Aorta (tissue), 5 donors: Measurements from ENCODE around the gene TLR1. TPM values are rescaled to one million over a fixed set of nuclear protein-coding genes. Genes with fewer than 3 reads are reported as not detected.

Source experiments
- ATAC-seq: fragments of 200-7000 bp; cut with Tn5 transposase; one replicate; pipeline ENCODE4 v1.9.1; 2022; ENCODE audit warnings: moderate library complexity; ENCODE audit not compliant: low FRiP score
- DNase-seq, 2 donors: peaks; one replicate each; pipeline ENCODE4 v3.0.0-alpha.2; 2020
- H3K27ac ChIP-seq, 2 donors: one replicate each; pipeline ENCODE4 v1.5.1; 2013; ENCODE audit warnings: low read length in 2 of 2, mild to moderate bottlenecking in 2 of 2, moderate library complexity in 2 of 2, control low read depth in 1 of 2, inconsistent platforms in 1 of 2, low read depth in 1 of 2
- H3K27me3 ChIP-seq, 2 donors: one replicate each; pipeline ENCODE4 v1.6.1; 2013; ENCODE audit warnings: control low read depth in 1 of 2, low read length in 1 of 2, mild to moderate bottlenecking in 1 of 2, moderate library complexity in 1 of 2; ENCODE audit not compliant: insufficient read depth in 2 of 2, control insufficient read depth in 1 of 2
- H3K36me3 ChIP-seq, 2 donors: one replicate each; pipeline ENCODE4 v1.6.1; 2013; ENCODE audit warnings: control low read depth in 1 of 2, low read length in 1 of 2, mild to moderate bottlenecking in 1 of 2; ENCODE audit not compliant: insufficient read depth in 2 of 2, control insufficient read depth in 1 of 2
- H3K4me1 ChIP-seq, 2 donors: one replicate each; pipeline ENCODE4 v1.6.1; 2013; ENCODE audit warnings: low read length in 2 of 2, control low read depth in 1 of 2, mild to moderate bottlenecking in 1 of 2, moderate library complexity in 1 of 2; ENCODE audit not compliant: insufficient read depth in 2 of 2, control insufficient read depth in 1 of 2
- H3K4me3 ChIP-seq, 2 donors: one replicate each; pipeline ENCODE4 v1.5.1; 2013; ENCODE audit warnings: low read length in 2 of 2, control low read depth in 1 of 2, mild to moderate bottlenecking in 1 of 2
- H3K9me3 ChIP-seq: one replicate; pipeline ENCODE4 v1.6.1; 2013; ENCODE audit warnings: mild to moderate bottlenecking, low read length; ENCODE audit not compliant: control insufficient read depth
- WGBS, 2 donors: extraction: QIAGEN DNeasy Blood & Tissue Kit; methylation state at CpG; one replicate each; pipeline ENCODE4 v1.1.7; 2013; 5-methylcytosine and 5-hydroxymethylcytosine counted together
- intact Hi-C, 2 donors: fragments of 100-400 bp; cut with DNase I; formaldehyde crosslinking; loops; one replicate each; pipeline versions ENCODE4 v1.14.2 to v1.15.0; 2022
- polyA plus RNA-seq, 2 donors: library from polyadenylated mRNA; stranded (reverse); fragments of 200-250 nt; gene quantifications; one replicate each; pipeline ENCODE4 v1.2.3, GENCODE V29; 2013
- total RNA-seq, 2 donors: library from RNA; stranded (reverse); fragmentation: NEBNext Ultra II Directional; extraction: Animal tissue kit (Norgen Biotek cat#: 25700); gene quantifications; one replicate each; pipeline ENCODE4 v1.2.1, GENCODE V29; 2021
- donor health status: healthy with polysubstance abuse.
- donor health status: Bipolar disorder and iron deficiency.
- donor health status: DM: no; HTN: no; CAD: no.
- donor health status: DM: no; HTN: no; CAD: no.
- donor health status: DM: yes; HTN: yes; CAD: no.

The TLR1 gene
- total and polyA plus RNA-seq, 4 donors = 1.1 to 29.7 (median 11.3) TPM

DNA sequence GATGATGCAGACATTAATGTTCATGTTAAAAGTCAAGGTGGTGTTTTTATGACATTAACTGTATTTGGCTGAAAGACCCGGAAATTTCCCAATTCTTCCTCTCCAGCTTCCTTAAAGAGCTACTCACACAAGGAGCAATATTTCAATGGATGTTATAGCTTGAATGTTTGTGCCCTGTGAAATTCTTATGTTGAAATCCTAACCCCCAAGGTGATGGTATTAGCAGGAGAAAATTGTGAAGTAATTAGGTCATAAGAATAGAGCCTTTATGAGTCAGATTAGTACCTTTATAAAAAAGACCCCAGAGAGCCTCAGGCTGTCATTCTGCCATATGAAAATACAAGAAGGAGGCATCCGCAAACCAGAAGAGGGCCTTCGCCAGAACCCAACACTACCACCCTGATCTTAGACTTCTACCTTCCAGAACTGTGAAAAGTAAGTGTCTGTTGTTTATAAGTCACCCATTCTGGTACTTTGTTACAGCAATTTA, 3.6 kb downstream of the TLR1 start:
- Histone ChIP-seq H3K27ac (no peak overlapping the region), H3K4me3 (no peak overlapping the region), H3K27me3 (no peaks in the 10 kb centered on the region), H3K36me3 (peaks cover 0 to 6% of the 10 kb centered on the region in 2 donors), H3K9me3 (peaks cover 6% of the 10 kb centered on the region), H3K4me1 (peaks cover 1 to 3% of the 10 kb centered on the region in 2 donors)
- intact Hi-C loops = no loop called here
- WGBS, 2 donors = 93 to 98% methylated on average over 3 of the region's 3 CpGs
- ATAC-seq (no peak), DNase-seq (no peak)

DNA sequence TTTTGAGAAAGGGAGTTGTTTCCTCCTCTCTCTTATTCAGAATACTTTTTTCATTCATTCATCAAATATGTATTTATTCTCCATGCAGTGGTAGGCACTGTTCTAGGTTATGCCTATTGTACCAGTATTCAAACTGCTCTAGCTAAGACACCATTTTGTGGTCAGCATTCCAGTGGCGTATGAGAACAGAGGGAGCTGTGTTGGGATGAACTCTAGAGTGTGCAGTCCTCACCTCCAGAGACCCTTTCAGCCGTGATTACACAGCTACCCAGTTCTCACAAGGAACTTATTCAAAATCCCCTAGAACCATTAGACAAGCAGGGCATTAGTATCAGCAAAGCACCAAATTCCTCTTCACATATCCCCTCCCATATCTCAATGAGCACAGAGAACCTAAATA, 4.2 kb downstream of the TLR1 start:
- intact Hi-C loops = no loop called here
- peaks cover 0 to 6% of the 10 kb centered on the region in 2 donors for H3K36me3 ChIP-seq
- peaks cover 1 to 3% of the 10 kb centered on the region in 2 donors for H3K4me1 ChIP-seq
- H3K27me3 ChIP-seq = no peaks in the 10 kb centered on the region
- peaks cover 6% of the 10 kb centered on the region for H3K9me3 ChIP-seq
- no peak for DNase-seq
- 94 to 95% methylated on average over 2 of the region's 2 CpGs for WGBS, 2 donors
- no peak overlapping the region for H3K27ac ChIP-seq
- no peak for ATAC-seq
- H3K4me3 ChIP-seq = no peak overlapping the region

DNA sequence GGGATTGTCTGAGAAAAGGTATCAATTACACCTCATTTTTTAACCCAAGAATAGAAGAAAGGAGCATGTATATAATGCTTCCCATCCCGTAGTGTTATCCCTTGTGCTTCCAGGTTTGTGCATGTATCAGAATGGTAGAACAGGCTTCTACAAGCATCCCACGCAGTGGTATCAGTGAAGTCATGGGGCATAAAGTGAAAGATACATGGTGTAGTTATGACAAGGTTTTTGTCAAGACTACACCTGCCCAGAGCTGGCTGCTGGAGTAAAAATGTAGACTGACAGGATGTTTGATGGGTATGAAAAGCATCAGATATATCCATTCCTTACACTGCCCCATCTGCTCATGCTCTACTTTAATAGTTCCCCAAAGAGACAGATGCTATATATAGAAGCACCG, 9.5 kb downstream of the TLR1 start:
- no peak for DNase-seq
- H3K4me1 ChIP-seq = no peaks in the 10 kb centered on the region
- 84 to 86% methylated on average over 3 of the region's 3 CpGs for WGBS, 2 donors
- H3K9me3 ChIP-seq = peaks cover 4% of the 10 kb centered on the region
- intact Hi-C loops = no loop called here
- no peak for ATAC-seq
- no peaks in the 10 kb centered on the region for H3K27me3 ChIP-seq
- no peak overlapping the region for H3K27ac ChIP-seq
- no peak overlapping the region for H3K4me3 ChIP-seq
- H3K36me3 ChIP-seq = peaks cover 0 to 3% of the 10 kb centered on the region in 2 donors

DNA sequence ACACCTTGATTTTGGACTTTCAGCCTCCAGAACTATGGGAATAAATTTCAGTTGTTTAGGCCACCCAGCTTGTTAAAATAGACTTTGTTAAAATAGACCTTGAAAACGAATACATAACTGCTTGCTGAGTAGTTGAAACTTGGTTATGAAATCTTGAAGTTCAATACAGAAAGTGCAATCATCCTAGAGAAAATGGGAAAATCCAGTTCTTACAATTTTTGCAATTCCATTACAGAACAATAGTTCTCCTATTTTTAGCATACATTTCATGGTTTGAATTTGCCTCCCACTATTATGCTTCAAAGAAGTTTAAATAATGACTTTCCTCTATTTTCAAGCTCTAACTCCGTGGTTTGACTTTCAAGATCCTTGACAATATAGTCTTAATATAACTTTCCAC, 10.5 kb downstream of the TLR1 start:
- DNase-seq = no peak
- ATAC-seq = no peak
- H3K4me3 ChIP-seq = no peak overlapping the region
- intact Hi-C loops = no loop called here
- no peak overlapping the region for H3K27ac ChIP-seq
- H3K36me3 ChIP-seq = no peaks in the 10 kb centered on the region
- WGBS, 2 donors = 52% methylated on average over 2 of the region's 2 CpGs
- H3K4me1 ChIP-seq = no peaks in the 10 kb centered on the region
- H3K27me3 ChIP-seq = no peaks in the 10 kb centered on the region
- peaks cover 4% of the 10 kb centered on the region for H3K9me3 ChIP-seq

DNA sequence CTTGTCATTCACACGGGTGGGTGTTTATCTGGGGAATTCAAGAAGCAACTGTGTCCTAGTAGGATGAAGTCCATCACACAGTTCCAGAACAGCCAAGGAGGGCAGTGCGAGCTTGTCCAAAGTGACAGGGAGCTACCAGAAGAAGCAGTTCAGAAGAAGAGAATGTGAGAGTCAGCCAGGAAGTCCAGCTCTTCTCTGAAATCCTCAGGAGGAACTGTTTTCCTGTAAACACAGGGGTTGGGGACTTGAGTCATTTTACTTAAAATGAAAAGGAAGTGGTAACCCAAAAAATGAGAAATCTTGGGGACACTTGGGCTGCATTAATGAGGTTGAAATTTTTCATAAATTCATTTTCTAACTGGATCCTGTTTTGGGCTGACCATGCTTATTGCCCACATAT, 13.6 kb downstream of the TLR1 start:
- ATAC-seq (no peak), DNase-seq (no peak)
- no peaks in the 10 kb centered on the region for H3K36me3 ChIP-seq
- H3K27me3 ChIP-seq = no peaks in the 10 kb centered on the region
- H3K4me1 ChIP-seq = no peaks in the 10 kb centered on the region
- H3K9me3 ChIP-seq = peaks cover 2% of the 10 kb centered on the region
- intact Hi-C loops = no loop called here
- H3K27ac ChIP-seq = no peak overlapping the region
- 74 to 75% methylated on average over 2 of the region's 2 CpGs for WGBS, 2 donors
- no peak overlapping the region for H3K4me3 ChIP-seq

DNA sequence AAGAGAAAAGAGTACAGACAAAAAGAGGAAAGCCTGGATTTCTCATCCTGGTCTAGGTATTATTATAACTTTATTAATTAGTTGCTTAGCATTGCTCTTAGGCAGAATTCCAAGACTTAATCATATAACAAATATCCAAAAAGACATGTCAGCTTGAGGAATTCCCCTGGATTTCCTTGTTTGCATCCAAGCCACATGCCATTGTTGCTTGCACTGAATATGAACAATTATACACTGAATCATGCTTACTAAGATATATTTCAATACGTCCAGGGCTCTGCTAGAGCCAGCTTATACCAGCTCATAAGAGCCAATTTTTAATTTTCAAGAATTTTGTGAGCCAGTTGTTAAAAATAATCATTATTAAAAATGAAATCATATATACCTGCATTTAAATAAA, 16.3 kb downstream of the TLR1 start:
- H3K27me3 ChIP-seq = no peaks in the 10 kb centered on the region
- intact Hi-C loops = no loop called here
- WGBS, 2 donors = 13 to 22% methylated on average over 1 of the region's 1 CpG
- H3K27ac ChIP-seq = no peak overlapping the region
- H3K4me3 ChIP-seq = no peak overlapping the region
- H3K9me3 ChIP-seq = no peaks in the 10 kb centered on the region
- no peaks in the 10 kb centered on the region for H3K4me1 ChIP-seq
- no peak for ATAC-seq
- DNase-seq = no peak
- no peaks in the 10 kb centered on the region for H3K36me3 ChIP-seq

DNA sequence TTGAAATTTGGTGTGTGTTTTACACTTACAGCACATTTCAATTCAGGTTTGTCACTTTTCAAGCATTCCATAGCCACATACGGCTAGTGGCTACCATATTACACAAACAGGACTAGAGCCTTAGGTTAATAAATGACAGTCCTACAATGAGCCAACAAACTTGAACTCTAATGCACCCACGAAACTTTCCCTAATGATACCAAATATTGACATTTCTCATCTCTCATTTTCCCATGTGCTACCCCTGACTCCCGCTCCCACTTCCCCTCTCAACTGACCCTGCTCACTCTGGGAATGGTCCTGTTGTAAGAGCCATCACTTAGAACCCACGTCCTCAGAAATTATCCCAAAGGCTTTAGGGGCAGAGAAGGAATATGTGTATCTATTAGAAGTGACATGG, 16.9 kb downstream of the TLR1 start:
- H3K27me3 ChIP-seq = no peaks in the 10 kb centered on the region
- no peak overlapping the region for H3K27ac ChIP-seq
- no peak overlapping the region for H3K4me3 ChIP-seq
- WGBS, 2 donors = 75 to 78% methylated on average over 4 of the region's 4 CpGs
- DNase-seq (no peak), ATAC-seq (no peak)
- H3K9me3 ChIP-seq = no peaks in the 10 kb centered on the region
- intact Hi-C loops = no loop called here
- no peaks in the 10 kb centered on the region for H3K36me3 ChIP-seq
- H3K4me1 ChIP-seq = no peaks in the 10 kb centered on the region

DNA sequence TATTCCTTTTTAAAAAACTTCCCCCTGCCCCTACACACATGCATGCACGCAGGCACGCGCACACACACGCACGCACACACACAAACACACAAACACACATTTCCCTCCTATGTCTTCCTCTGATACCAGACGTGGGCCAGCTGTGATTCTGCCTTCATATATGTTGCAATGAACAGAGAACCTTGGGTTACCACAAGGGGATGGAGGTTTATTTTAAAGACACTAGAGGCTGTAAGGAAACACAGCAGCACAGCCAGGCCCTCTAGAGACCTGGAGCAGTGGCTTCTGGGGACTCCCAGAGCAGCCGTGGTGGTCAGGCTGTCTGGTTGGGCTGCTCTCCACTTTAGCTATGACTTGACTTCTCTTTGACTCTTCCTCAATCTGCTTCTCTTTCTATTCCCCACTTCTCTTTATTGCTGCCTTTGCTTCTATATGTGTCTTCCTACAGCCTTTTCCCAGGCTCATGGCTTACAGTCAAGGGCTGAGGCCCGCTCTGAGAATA, 18.6 kb downstream of the TLR1 start:
- 86 to 87% methylated on average over 8 of the region's 8 CpGs for WGBS, 2 donors
- ATAC-seq = no peak
- no peaks in the 10 kb centered on the region for H3K4me1 ChIP-seq
- intact Hi-C loops = no loop called here
- H3K36me3 ChIP-seq = no peaks in the 10 kb centered on the region
- no peak overlapping the region for H3K27ac ChIP-seq
- no peaks in the 10 kb centered on the region for H3K9me3 ChIP-seq
- no peak overlapping the region for H3K4me3 ChIP-seq
- peak in 1 of 2 donors; percentile 70 for DNase-seq
- H3K27me3 ChIP-seq = no peaks in the 10 kb centered on the region

DNA sequence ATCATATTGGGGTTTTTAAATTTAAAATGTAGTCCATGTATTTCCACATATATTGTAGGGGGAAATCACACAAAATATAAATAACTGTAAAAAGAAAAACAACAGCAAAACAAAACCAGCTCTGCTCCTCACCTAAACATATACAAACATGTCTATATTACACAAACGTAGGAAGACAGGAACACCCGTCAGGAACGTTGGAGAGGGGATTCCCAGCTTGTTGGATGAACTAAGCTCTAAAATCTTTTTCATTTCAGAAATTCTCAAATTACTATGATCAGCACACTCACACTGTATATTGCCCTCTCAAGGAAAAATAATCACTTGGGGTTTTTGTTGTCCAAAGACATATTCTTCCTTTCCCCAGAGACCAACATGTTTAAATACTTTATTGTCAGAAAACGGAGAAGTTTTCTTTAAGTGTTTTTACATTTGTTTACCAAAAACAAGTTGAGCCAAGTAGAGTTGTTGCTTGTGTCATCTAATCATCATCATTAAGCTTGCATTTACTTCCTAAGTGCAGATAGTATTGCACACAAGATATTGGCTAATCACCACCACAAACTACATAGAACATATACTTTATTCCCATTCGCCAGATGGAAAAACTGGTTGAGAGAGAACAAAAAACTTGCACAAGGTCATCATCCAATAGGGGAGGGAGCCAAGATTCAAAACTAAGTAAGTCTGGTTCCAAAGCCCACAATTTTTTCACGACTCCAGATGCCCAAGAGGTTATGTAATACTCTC, 19.4 kb downstream of the TLR1 start:
- ATAC-seq (no peak), DNase-seq (no peak)
- intact Hi-C loops = no loop called here
- Histone ChIP-seq H3K36me3 (no peaks in the 10 kb centered on the region), H3K27ac (no peak overlapping the region), H3K27me3 (no peaks in the 10 kb centered on the region), H3K9me3 (no peaks in the 10 kb centered on the region), H3K4me3 (no peak overlapping the region), H3K4me1 (no peaks in the 10 kb centered on the region)
- 60 to 66% methylated on average over 6 of the region's 6 CpGs for WGBS, 2 donors
